Liver (tissue), 9 donors: Measurements from ENCODE around the gene PCTP. TPM values are rescaled to one million over a fixed set of nuclear protein-coding genes. Genes with fewer than 3 reads are reported as not detected.

ENCODE experiments used
- DNase-seq: peaks from one replicate; pipeline ENCODE4 v3.0.0-alpha.2; 2017; ENCODE audit warnings: low spot score
- H3K27ac ChIP-seq, 2 donors: one replicate each; pipeline ENCODE4 v1.7.0; 2013; ENCODE audit warnings: inconsistent platforms in 2 of 2, low read length in 2 of 2, control low read depth in 1 of 2, low read depth in 1 of 2, mild to moderate bottlenecking in 1 of 2
- H3K27me3 ChIP-seq, 4 donors: one replicate each; pipeline versions ENCODE4 v1.6.1 to v1.7.0; 2013; ENCODE audit warnings: low read length in 3 of 4, inconsistent platforms in 1 of 4, mild to moderate bottlenecking in 1 of 4, moderate library complexity in 1 of 4; ENCODE audit not compliant: control insufficient read depth in 4 of 4, insufficient read depth in 4 of 4
- H3K36me3 ChIP-seq, 4 donors: one replicate each; pipeline versions ENCODE4 v1.6.1 to v1.7.0; 2013; ENCODE audit warnings: low read length in 3 of 4, mild to moderate bottlenecking in 3 of 4, low read depth in 1 of 4, moderate library complexity in 1 of 4; ENCODE audit not compliant: control insufficient read depth in 4 of 4, insufficient read depth in 3 of 4
- H3K4me1 ChIP-seq, 4 donors: one replicate each; pipeline versions ENCODE4 v1.6.1 to v1.7.0; 2013; ENCODE audit warnings: low read length in 3 of 4, mild to moderate bottlenecking in 3 of 4, moderate library complexity in 1 of 4; ENCODE audit not compliant: control insufficient read depth in 4 of 4, insufficient read depth in 4 of 4
- H3K4me3 ChIP-seq, 3 donors: one replicate each; pipeline versions ENCODE4 v1.6.1 to v1.7.0; 2013; ENCODE audit warnings: low read length in 3 of 3, control low read depth in 1 of 3, low read depth in 1 of 3, mild to moderate bottlenecking in 1 of 3
- H3K9ac ChIP-seq, 2 donors: one replicate each; pipeline ENCODE4 v1.7.0; 2013; ENCODE audit warnings: low read length in 2 of 2, mild to moderate bottlenecking in 2 of 2, moderate library complexity in 2 of 2, control low read depth in 1 of 2, low read depth in 1 of 2
- H3K9me3 ChIP-seq, 4 donors: one replicate each; pipeline versions ENCODE4 v1.6.1 to v1.7.0; 2013; ENCODE audit warnings: low read length in 3 of 4; ENCODE audit not compliant: control insufficient read depth in 4 of 4
- ATF3 ChIP-seq: IDR thresholded peaks from 2 replicates; pipeline ENCODE4 v1.6.1; 2016; ENCODE audit warnings: antibody characterized with exemption
- CTCF ChIP-seq: fragments of 150-350 bp; IDR thresholded peaks from 2 replicates; pipeline ENCODE4 v1.5.1; 2017; ENCODE audit warnings: improper control_type of control experiment, low read depth, low read length; ENCODE audit not compliant: missing input control
- EGR1 ChIP-seq, 2 donors: IDR thresholded peaks; 2 replicates each; pipeline ENCODE4 v1.6.1; 2016 to 2018; ENCODE audit warnings: antibody characterized with exemption in 2 of 2, low read depth in 2 of 2
- FOXA1 ChIP-seq: IDR thresholded peaks from 2 replicates; pipeline ENCODE4 v1.6.1; 2016; ENCODE audit warnings: antibody characterized with exemption
- FOXA2 ChIP-seq: IDR thresholded peaks from 2 replicates; pipeline ENCODE4 v1.6.1; 2016; ENCODE audit warnings: antibody characterized with exemption
- GABPA ChIP-seq, 2 donors: IDR thresholded peaks in 1 of 2; conservative IDR thresholded peaks in 1 of 2; 2 replicates each; pipeline ENCODE4 v1.6.1; 2016; ENCODE audit warnings: antibody characterized with exemption in 2 of 2, mild to moderate bottlenecking in 1 of 2, moderate library complexity in 1 of 2
- HNF4G ChIP-seq: IDR thresholded peaks from 2 replicates; pipeline ENCODE4 v1.6.1; 2016; ENCODE audit warnings: antibody characterized with exemption
- JUND ChIP-seq, 2 donors: IDR thresholded peaks; 2 replicates each; pipeline ENCODE4 v1.6.1; 2016; ENCODE audit warnings: antibody characterized with exemption in 2 of 2
- MAX ChIP-seq: IDR thresholded peaks from 2 replicates; pipeline ENCODE4 v1.6.1; 2016; ENCODE audit warnings: antibody characterized with exemption
- RAD21 ChIP-seq, 2 donors: IDR thresholded peaks; 2 replicates each; pipeline ENCODE4 v1.6.1; 2016; ENCODE audit warnings: antibody characterized with exemption in 2 of 2, mild to moderate bottlenecking in 2 of 2
- REST ChIP-seq: IDR thresholded peaks from 2 replicates; pipeline ENCODE4 v1.6.1; 2016; ENCODE audit warnings: antibody characterized with exemption, mild to moderate bottlenecking
- RXRA ChIP-seq, 2 donors: IDR thresholded peaks; 2 replicates each; pipeline ENCODE4 v1.6.1; 2017 to 2018; ENCODE audit warnings: antibody characterized with exemption in 2 of 2, mild to moderate bottlenecking in 1 of 2
- SP1 ChIP-seq: IDR thresholded peaks from 2 replicates; pipeline ENCODE4 v1.6.1; 2018; ENCODE audit warnings: antibody characterized with exemption, mild to moderate bottlenecking
- TAF1 ChIP-seq: conservative IDR thresholded peaks from 2 replicates; pipeline ENCODE4 v1.6.1; 2016; ENCODE audit warnings: antibody characterized with exemption, mild to moderate bottlenecking
- YY1 ChIP-seq: IDR thresholded peaks from 2 replicates; pipeline ENCODE4 v1.6.1; 2016; ENCODE audit warnings: antibody characterized with exemption, mild to moderate bottlenecking
- ZBTB33 ChIP-seq: IDR thresholded peaks from 2 replicates; pipeline ENCODE4 v1.6.1; 2016; ENCODE audit warnings: antibody characterized with exemption
- WGBS: extraction: QIAGEN DNeasy Blood & Tissue Kit; methylation state at CpG from one replicate; pipeline ENCODE4 v1.1.7; 2013; 5-methylcytosine and 5-hydroxymethylcytosine counted together
- polyA plus RNA-seq, 2 donors: library from polyadenylated mRNA; stranded (reverse) in 1 of 2; unstranded in 1 of 2; fragments of 200-250 nt in 1 of 2; fragments of >200 nt in 1 of 2; fragmentation: Nextera tagmentation in 1 of 2; extraction: Ambion mirVana in 1 of 2; gene quantifications; one replicate each; pipeline versions ENCODE4 v1.2.1 to v1.2.3, GENCODE V29; 2013 to 2015
- total RNA-seq, 2 donors: library from RNA; depleted of rRNA; stranded (reverse); fragments of >200 nt; gene quantifications; one replicate each; pipeline ENCODE4 v1.2.3, GENCODE V29; 2014
- donor health status: healthy.
- donor health status: healthy.
- donor health status: healthy.
- donor health status: healthy.
- donor health status: healthy.

The PCTP gene
- total and polyA plus RNA-seq, 4 donors = 25.0 to 79.0 (median 55.8) TPM

GRCh38 chr17:55818451-55819375 lies 67.9 kb downstream of the PCTP start:
- no peaks in the 10 kb centered on the region for H3K36me3 ChIP-seq
- H3K4me3 ChIP-seq = no peak overlapping the region
- 86% methylated on average over 5 of the region's 5 CpGs for WGBS
- TF ChIP-seq MAX (no peak), FOXA2 (no peak), RXRA (IDR thresholded peaks at IDR 0.05) (no peak), JUND (IDR thresholded peaks at IDR 0.05) (no peak), EGR1 (IDR thresholded peaks at IDR 0.05; ENCODE audit: low read depth in 2 of 2) (no peak), CTCF (no peak), RAD21 (IDR thresholded peaks at IDR 0.05) (no peak), YY1 (no peak), ATF3 (no peak), TAF1 (no peak), SP1 (no peak), HNF4G (no peak), ZBTB33 (no peak), FOXA1 (no peak), GABPA (IDR thresholded peaks at IDR 0.05 in 1 of 2, conservative IDR thresholded peaks at IDR 0.05 in 1 of 2) (no peak)
- H3K4me1 ChIP-seq = peaks cover 0 to 8% (median 0%) of the 10 kb centered on the region in 4 donors
- H3K27ac ChIP-seq = no peak overlapping the region
- no peak overlapping the region for H3K9ac ChIP-seq
- no peaks in the 10 kb centered on the region for H3K9me3 ChIP-seq
- DNase-seq = no peak
- H3K27me3 ChIP-seq = no peaks in the 10 kb centered on the region

GRCh38 chr17:55820675-55821074 lies 69.8 kb downstream of the PCTP start:
- no peaks in the 10 kb centered on the region for H3K27me3 ChIP-seq
- no peak for TF ChIP-seq REST
- H3K27ac ChIP-seq = no peak overlapping the region
- H3K9ac ChIP-seq = no peak overlapping the region
- H3K36me3 ChIP-seq = no peaks in the 10 kb centered on the region
- H3K9me3 ChIP-seq = no peaks in the 10 kb centered on the region
- no peak overlapping the region for H3K4me3 ChIP-seq
- no peak for DNase-seq
- H3K4me1 ChIP-seq = no peaks in the 10 kb centered on the region
